Stimulated activated CD4-positive, alpha-beta T cell treated with anti-CD3 and anti-CD28 coated beads, Interleukin-1b, Interleukin-23, amount 100 ng/mL, for 24 hours (primary cell): ENCODE data around the gene TTC39C.
"Not testable (repeated sequence)": the region's sequence is repeated elsewhere in the genome, so short reads cannot be mapped to it uniquely, and the experiment has no call there.

Source experiments
- DNase-seq, 4 experiments: peaks; one replicate each; pipeline ENCODE4 v3.0.0-alpha.2; 2020; ENCODE audit warnings: low read depth in 4 of 4, low spot score in 1 of 4

Gene TTC39C

DNA sequence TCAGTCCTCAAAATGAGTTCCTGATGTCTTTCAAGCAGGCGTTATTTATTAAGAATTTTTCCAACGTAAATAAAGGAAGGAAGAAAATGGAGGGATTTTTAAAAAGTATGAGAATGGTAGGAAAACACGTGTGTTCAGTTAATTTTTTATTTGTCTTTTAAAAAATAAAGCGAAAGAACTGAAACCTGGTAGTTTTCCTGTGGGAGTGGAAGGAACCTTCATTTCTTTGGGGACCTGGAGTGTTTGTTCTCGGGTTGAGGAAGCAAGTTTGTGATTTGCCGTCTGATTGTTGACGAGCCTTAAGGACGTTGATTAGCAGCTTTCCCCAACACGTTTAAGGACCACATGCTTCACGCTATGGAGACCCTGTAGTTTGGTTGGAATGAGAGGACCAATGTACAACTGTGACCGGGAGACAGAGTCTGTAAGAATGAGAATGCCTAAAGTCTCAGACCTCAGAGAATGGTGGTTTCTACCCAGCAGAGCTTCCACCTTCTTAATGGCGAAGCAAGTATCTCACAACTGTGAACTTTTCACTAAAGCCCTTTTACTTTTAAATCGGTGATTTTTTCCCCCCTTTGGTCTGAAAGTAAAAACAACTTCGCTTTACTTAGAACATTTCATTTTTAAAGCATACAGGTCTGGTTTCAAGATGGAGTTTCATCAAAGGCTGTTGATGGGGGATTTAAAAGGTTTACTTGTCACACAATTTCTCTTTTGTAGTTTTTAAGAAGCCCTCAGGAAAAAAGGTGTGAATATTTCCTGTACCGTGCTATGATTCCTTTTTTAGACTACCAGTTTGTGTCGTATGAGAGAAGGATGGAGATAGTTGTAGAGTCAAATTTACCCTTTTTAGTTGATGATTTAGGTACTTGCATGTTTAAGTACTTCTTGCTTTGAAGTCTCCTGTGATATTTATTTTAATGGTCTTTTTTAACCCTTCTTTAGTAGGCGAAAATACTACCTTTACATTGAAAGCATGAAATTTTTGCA is 1.4 kb downstream of the TTC39C start:
- DNase-seq, result no peak

DNA sequence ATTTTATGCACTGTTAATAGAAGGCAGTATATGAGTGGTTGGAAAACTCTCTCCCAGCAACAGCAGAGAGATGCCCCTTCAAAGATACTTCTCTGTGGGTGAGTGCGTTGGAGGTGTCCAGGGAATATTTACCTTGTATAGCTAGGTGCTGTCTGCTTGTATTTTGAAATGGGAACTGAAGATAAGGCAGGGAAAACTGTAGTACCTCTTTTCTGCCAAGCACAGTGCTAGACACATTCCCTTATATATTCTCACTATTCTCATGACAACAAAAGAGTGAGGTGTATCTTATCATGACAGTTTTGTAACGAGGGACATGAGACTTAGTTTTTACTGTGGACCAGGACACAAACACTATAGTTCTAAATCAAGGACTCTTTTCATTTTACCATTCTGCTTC is 2.1 kb downstream of the TTC39C start:
- DNase-seq, result no peak

DNA sequence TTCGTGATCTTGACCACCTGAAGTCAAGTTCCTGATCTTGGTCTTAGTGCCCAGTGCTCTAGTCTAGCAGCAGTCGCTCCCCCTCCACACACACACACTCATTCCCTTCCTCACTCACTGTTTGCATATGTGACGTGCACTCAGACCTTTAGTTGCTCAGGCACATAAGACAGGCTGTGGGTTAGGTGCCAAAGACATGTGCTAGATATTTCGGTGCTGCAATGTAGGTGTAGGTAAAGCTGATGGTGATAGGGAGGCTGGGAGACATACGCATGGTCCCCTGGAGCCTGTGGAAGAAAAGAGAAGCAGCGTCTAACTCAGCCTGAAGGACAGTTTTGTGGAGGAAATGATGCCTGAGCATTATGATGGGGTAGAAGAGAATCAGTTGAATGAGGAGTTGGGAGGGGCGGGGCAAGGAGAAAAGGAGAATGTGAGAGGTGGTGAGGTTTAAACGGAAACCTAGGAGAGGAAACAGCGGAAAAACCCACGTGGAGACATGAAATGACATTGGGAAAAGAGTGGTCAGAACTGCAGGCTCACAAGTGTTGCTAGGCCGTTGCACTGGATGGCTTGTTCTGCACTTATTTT is 3.8 kb downstream of the TTC39C start:
- no peak for DNase-seq

GRCh38 chr18:24019641-24020331 is 5.2 kb downstream of the TTC39C start:
- peak in 2 of 4 experiments; percentile 20 to 30 for DNase-seq

DNA sequence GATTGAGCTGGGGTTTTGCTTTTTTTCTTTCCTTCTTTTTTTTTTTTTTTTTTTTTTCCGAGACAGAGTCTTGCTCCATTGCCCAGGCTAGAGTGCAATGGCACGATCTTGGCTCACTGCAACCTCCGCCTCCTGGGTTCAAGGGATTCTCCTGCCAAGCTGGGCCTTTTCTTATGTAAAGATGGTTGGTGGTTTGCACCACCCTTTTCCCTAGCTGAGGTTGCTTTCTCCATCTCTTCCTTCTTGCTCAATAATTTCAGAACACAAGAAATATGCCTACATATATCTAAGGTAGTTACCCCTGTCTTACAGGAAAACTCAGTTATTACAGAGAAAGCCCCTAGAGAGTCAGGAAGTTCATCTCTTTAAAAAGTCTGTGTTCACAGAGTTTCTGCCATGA is 7.0 kb downstream of the TTC39C start:
- no peak for DNase-seq

GRCh38 chr18:24022161-24022560 is 7.6 kb downstream of the TTC39C start:
- DNase-seq, result no peak

GRCh38 chr18:24023185-24023814 is 8.7 kb downstream of the TTC39C start:
- no peak for DNase-seq

- no peak for DNase-seq
Measured at GRCh38 chr18:24024425-24024824, 9.9 kb downstream of the TTC39C start.

- DNase-seq, result no peak
Measured at GRCh38 chr18:24026457-24026856, 11.9 kb downstream of the TTC39C start.

DNA sequence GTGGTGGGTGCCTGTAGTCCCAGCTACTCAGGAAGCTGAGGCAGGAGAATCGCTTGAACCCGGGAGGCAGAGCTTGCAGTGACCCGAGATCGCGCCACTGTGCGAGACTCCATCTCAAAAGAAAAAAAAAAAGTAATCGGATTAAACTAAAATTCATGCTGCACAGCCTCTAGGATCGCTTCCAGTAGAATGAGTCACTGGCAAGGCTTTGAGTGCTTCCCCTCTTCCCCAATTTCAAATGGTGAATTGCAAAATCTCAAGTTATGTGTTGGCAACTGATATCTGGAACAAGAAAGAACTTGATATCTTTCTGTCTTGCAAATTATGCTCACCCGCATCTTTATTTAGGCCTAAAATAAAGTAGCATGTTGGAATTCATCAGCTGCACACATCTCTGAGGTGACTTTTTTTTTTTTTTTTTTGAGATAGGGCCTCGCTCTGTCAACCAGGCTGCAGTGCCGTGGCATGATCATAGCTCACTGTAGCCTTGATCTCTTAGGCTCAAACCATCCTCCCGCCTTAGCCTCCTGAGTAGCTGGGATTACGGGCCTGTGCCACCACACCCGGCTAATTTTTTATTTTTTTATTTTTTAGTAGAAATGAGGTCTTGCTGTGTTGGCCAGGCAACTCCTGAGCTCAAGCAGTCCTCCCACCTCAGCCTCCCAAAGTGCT is 12.7 kb downstream of the TTC39C start:
- DNase-seq, result no peak

DNA sequence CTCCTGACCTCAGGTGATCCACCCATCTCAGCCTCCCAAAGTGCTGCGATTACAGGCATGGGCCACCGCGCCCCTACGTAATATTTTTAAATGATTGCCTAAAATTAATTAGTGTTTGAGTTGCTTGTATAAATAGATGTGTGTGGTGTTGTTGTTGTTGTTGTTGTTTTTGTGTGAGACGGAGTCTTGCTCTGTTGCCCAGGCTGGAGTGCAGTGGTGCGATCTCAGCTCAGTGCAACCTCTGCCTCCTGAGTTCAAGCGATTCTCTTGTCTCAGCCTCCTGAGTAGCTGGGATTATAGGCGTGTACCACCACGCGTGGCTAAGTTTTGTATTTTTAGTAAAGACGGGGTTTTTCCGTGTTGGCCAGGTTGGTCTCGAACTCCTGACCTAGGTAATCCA is 14.4 kb downstream of the TTC39C start:
- not testable (repeated sequence) for DNase-seq

DNA sequence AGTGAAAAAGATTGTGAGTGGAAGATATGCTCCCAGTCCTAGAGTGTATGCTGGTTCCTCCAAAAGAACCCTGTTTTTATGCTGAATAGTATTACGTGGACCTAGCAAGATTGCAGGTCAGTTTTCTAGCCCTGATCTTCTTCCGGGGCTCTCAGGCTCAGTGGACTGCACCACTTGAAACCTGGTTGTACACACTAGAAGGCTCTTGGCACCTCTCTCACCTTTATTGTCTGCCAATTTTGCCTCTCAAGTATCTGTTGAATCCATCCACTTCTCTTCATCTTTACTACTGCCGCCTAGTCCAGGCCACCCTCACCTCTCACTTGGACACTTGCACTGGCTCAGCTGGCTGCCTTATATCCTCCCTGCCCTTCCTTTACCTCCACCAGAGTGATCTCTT is 16.8 kb downstream of the TTC39C start:
- no peak for DNase-seq

- no peak for DNase-seq
Measured at GRCh38 chr18:24031916-24032315, 17.4 kb downstream of the TTC39C start.

DNA sequence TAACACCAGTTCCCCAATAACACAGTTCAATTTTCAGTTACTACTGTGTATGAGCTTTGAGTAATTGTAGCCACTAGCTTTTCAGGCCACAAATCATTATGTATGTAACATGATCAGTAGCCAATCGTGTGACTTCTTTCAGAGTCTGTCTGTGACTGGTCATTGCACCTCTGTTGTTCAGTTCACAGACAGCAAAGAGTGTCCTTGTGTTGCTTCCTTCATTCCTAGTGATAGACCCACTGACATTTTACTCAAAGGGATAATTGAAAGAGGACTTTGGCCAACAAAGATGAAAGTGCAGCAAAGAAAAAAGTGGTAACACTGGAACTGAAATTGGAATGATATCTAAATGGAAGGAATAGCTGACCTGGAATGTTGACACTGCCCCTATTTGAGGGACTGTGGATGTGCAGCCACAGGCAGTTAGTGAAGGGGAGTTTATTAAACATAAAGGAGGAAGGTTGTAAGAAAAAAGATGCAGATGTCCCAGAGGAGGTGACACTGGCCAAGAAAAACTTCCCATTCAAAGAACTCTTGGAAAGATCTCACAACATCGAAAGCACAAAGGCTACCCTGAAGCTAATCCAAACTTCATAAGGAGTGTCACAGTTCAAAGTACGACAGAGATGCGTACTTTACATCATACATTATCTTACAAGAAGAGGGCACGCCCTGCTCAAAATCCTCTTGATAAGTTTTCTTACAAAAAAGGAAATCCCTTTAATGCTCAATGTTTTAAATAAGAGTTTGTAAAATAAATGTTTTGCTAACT is 19.3 kb downstream of the TTC39C start:
- DNase-seq, result no peak

DNA sequence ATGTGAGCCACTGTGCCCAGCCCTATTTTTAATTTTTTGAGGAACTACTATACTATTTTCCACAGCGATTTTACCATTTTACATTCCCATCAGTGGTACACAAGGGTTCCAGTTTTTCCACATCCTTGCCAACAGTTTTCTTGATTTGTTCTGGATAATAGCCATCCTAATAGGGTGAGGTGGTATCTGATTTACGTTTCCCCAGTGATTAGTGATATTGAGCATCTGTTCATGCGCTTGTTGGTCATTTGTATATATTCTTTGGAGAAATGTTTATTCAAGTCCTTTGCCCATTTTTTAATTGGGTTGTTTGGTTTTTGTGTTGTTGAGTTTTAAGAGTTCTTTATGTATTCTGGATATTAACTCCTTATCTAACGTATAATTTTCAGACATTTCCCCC is 20.8 kb downstream of the TTC39C start:
- no peak for DNase-seq

GRCh38 chr18:24039671-24040070 is 25.1 kb downstream of the TTC39C start:
- no peak for DNase-seq

- DNase-seq, result no peak
Measured at GRCh38 chr18:24041691-24042090, 27.1 kb downstream of the TTC39C start.

DNA sequence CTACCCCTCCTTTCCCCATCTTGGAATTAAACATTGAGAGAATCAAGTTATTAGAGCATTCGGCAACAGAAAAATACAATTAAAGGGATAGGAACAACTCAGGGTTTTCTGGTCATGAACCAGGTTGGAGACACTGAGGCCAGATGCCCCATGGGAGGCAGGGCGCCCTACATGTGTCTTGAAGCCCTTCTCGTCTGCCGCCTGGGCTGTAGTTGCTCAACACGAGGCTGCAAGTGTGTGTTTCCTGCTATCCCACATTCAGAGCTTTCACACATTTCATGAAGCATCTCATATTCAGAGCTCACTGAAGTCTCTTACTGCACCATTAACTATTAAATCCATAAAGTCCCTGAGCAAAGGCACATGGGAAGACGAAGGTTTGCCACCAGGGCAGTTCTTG is 28.8 kb downstream of the TTC39C start:
- DNase-seq, result no peak

- DNase-seq, result no peak
Measured at GRCh38 chr18:24048261-24048660, 33.7 kb downstream of the TTC39C start.

DNA sequence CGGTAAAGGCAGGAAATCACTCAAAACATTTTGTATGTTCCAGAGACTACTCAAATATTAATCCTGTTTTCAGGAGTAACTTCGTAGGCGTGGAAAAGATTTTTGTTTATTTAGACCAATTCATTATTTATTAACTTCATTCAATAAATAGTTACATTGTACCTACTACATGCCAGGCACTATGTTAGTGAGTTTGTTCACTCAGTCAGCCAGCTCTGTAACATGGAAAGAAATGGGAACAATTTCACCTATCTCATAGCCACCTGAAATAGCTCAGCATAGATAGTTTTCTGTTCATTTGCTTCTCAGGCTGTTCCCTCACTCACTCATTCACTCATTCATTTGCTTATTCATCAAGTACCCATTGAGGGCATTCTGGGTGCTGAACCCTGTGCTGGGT is 34.6 kb downstream of the TTC39C start:
- no peak for DNase-seq
